Tibial nerve (tissue), 4 donors: ENCODE data around the gene ADH7.

Experiments used
- EP300 ChIP-seq, 2 donors: sonication (generic); formaldehyde crosslinking; IDR thresholded peaks; one replicate each; pipeline ENCODE4 v1.6.1; 2017; ENCODE audit warnings: antibody characterized with exemption in 2 of 2, mild to moderate bottlenecking in 1 of 2
- TF ChIP-seq, protein P1 (sequence below), 5 experiments: fragments of 200-600 bp in 3 of 5; fragments of 450-650 bp in 2 of 5; sonication (generic) in 3 of 5; IDR thresholded peaks; one replicate each; pipeline ENCODE4 v1.5.1; 2016 to 2019; ENCODE audit warnings: antibody characterized with exemption in 5 of 5, mild to moderate bottlenecking in 3 of 5, moderate library complexity in 2 of 5

DNA sequence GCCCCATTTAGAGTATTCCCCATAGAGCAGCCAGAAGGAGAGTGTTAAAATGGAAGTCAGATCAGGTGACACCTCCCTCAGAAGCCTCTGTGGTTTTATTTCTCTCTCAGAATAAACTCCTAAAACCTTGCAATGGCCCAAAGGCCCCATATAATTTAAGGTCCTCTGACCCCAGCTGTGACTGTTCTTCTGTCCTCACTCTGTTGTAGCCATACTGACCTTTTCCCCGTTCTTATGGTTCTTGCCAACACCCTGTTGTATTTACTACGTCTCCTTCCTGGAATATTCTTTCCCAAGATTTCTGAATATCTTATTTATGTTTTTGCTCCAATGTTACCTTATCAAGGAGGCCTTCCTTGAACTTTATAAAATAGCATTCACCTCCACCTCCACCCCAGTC, 18.0 kb downstream of the ADH7 start:
- TF ChIP-seq, protein P1, sequence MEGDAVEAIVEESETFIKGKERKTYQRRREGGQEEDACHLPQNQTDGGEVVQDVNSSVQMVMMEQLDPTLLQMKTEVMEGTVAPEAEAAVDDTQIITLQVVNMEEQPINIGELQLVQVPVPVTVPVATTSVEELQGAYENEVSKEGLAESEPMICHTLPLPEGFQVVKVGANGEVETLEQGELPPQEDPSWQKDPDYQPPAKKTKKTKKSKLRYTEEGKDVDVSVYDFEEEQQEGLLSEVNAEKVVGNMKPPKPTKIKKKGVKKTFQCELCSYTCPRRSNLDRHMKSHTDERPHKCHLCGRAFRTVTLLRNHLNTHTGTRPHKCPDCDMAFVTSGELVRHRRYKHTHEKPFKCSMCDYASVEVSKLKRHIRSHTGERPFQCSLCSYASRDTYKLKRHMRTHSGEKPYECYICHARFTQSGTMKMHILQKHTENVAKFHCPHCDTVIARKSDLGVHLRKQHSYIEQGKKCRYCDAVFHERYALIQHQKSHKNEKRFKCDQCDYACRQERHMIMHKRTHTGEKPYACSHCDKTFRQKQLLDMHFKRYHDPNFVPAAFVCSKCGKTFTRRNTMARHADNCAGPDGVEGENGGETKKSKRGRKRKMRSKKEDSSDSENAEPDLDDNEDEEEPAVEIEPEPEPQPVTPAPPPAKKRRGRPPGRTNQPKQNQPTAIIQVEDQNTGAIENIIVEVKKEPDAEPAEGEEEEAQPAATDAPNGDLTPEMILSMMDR (IDR thresholded peaks at IDR 0.05), result no peak
- TF ChIP-seq EP300 (IDR thresholded peaks at IDR 0.05), result no peak
